Activated CD4-positive, alpha-beta T cell treated with anti-CD3 and anti-CD28 coated beads, Interleukin-2, amount 50 U/mL, for 24 hours (primary cell): ENCODE measurements around the gene TTC32.
"Not testable (repeated sequence)": the region's sequence is repeated elsewhere in the genome, so short reads cannot be mapped to it uniquely, and the experiment has no call there.

ENCODE experiments used
- DNase-seq, 2 donors: peaks; one replicate each; pipeline ENCODE4 v3.0.0-alpha.2; 2020; ENCODE audit warnings: low read depth in 1 of 2, low spot score in 1 of 2

Gene TTC32

DNA sequence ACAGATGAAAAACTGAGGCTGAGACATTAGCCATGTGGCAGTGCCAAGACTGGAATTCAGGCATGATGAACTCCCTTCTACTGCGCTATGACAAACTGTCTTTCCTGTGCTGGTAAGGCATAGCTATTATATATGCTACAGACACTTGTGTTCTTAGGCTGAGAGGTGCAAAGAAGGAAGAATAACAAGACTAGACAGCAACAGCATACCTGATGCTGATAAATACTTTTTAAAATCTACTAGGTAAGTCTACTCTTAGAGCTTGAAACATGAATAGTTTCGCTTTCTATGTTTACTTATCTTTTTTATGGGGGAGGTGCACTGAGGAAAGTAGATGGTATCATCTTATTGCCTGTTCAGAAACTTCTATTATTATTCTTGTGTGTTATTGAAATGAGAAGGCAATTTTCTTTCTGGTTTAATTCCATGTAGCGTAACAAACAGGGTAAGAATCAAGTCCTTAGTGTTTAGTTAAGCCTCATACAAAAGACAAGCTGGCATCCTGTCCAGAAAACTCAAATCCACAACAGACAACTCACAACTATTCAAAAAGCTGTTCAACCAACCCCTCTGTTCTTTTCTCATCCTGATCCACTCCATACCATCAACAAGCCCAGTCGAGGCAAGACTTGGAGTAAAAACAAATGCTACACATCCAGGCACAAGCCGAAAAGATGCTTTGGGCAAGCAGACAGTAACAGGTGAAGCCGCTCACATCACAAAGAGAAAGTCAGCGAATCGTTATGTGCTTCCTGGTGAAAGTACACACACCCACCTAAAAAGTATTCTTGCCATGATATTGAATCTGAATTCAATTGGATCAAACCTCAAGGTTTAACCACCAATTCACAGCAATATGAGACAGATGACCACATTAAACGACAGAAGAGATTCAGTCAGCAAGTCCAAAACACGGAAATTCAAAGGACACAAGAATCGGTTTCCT lies 1.5 kb downstream of the TTC32 start:
- DNase-seq = peak in 1 of 2 donors; percentile 5

- DNase-seq = no peak
Measured at GRCh38 chr2:19898592-19899329, 3.0 kb downstream of the TTC32 start.

- no peak for DNase-seq
Measured at GRCh38 chr2:19897623-19898245, 4.0 kb downstream of the TTC32 start.

- DNase-seq = no peak
Measured at GRCh38 chr2:19895535-19895934, 6.2 kb downstream of the TTC32 start.

- no peak for DNase-seq
Measured at GRCh38 chr2:19894134-19894792, 7.5 kb downstream of the TTC32 start.

- DNase-seq = no peak
Measured at GRCh38 chr2:19893520-19894133, 8.2 kb downstream of the TTC32 start.

- not testable (repeated sequence) for DNase-seq
Measured at GRCh38 chr2:19891971-19892370, 9.8 kb downstream of the TTC32 start.

DNA sequence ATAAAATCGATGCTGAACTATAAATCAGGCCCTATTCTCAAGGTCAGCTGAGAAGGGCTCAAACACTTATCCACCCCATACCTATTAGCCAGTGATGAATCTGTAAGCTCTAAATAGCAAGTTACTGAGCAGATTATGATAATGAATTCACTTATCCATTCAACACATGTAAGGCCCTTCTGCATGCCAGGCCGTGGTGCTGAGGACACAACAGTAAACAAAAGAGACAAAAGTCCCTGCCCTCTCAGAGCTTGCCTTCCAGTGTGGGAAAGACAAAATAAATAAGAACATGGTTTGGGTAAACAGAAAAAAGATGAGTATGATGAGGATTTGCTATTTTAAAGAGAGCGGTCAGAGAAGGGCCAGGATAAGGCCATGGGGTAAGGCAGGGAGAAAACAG lies 11.7 kb downstream of the TTC32 start:
- DNase-seq = no peak

DNA sequence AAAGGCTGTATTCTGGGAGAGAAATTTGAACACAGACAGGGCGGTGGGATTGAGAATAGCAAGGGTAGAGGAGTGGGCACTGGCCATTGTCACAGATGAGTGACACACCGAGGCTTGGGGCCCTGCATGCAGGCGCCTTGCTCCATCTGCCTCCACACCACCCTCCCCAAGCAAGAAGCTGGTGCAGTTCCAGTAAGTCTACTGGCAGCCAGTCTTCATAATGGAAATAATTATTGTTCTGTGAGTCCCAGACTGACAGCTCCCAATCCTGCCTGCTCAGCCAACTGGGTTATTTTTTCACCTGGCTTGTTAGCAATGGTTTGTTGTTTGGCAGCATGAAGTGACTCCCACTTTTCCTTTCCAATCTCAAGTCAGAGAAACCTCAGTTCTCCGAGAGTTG lies 13.0 kb downstream of the TTC32 start:
- no peak for DNase-seq

- DNase-seq = no peak
Measured at GRCh38 chr2:19887510-19887909, 14.3 kb downstream of the TTC32 start.

DNA sequence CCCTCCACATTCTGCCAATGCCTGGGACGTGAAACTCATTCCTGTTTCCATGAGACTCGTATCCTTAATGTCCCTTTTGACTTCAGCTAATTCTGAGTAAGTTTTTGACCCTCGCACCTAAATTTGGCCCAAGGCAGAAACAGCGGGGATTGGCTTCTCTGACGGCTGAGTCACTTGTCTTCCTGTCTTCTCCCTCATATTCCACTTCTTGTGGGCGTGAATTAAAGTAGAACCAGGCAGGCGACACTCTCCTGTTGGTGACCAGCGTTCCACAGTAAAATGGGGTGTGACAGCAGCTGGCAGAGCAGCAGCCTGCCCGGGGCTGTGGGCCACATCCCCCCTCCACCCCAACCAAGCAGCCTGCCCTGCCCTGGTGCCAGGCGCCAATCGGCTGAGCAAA lies 15.5 kb downstream of the TTC32 start:
- DNase-seq = no peak

DNA sequence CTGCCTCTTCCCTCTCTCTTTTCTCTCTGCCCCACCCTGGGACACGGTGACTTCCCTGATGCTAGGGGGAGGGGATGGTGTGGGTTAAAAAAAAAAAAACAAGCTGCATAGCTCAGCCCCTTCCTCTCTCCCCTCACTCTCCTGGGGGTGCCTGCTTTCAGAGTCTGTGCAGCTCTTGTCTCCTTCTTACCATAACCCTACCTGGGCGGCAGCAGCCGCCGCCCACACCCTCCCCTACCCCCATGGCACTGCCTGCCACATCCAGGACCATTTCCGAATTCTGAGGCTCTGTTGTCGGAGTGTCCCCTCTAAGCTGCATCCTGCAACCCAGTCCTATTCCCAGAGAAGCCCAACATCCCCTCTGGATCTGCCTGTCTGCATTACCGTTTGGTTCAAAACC lies 16.0 kb downstream of the TTC32 start:
- DNase-seq = no peak

GRCh38 chr2:19883971-19884720 lies 17.6 kb downstream of the TTC32 start:
- no peak for DNase-seq

- no peak for DNase-seq
Measured at GRCh38 chr2:19883486-19883885, 18.3 kb downstream of the TTC32 start.

DNA sequence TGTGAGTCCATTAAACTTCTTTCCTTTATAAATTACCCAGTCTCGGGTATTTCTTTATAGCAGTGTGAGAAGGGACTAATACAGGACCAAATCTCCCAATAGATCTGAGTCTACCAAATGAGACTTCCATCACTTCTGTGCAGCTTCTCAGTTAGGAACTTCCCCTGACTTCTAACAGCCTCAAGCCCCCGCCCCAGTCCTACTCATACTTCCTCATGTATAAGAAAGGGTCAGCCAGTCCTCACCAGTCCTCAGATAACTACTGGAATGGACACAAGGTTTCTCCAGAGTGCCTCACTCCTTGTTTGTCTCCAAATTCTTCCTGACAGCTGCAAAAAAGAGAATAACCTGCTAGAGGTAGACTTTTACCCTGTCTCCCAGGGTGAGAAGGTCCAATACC lies 19.5 kb downstream of the TTC32 start:
- DNase-seq = no peak

DNA sequence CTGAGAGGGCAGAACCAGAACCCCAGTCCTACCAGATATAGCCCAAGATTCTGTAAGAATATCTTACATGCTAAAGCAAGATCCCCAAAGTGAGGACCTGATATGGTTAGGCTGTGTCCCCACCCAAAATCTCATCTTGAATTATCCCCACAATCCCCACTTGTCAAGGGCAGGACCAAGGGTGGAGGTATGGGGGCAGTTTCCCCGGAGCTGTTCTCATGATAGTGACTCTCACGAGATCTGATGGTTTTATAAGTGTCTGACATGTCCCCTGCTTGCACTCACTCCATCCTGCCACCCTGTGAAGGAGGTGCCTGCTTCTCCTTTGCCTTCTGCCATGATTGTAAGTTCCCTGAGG lies 19.9 kb downstream of the TTC32 start:
- no peak for DNase-seq

DNA sequence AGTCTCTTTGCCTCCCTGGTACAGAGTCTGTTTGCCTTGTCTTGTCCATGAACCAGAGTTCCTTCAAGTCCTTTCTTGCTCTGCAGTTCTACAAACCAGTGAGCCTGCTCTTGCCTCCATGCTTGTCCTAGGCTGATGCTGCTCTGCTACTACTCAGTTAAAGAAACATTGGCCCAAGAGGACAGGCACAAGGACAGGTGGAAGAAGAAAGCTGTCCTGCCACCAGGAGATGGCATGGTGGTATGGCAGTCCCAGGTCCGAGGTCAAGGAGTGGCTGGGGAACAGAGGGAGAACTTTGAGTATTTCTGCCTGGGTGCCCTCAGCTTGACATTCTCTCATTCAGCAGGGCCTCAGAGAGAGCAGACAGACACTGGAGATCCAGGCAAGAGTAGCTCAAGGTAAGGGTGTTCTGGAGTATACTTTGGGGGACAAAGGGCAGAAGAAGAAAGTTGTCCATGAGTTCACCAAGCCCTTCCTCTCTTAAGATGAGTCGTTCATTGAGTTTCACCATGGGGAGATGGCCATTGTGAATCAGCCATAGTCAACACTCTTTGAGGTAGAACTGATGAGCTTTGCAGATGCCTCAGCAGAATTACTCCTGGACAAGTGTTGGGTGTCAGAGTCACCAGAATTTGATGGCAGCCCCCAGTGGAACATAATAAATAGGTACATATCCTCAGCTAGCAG lies 20.4 kb downstream of the TTC32 start:
- no peak for DNase-seq

- DNase-seq = not testable (repeated sequence)
Measured at GRCh38 chr2:19880191-19880590, 21.6 kb downstream of the TTC32 start.

DNA sequence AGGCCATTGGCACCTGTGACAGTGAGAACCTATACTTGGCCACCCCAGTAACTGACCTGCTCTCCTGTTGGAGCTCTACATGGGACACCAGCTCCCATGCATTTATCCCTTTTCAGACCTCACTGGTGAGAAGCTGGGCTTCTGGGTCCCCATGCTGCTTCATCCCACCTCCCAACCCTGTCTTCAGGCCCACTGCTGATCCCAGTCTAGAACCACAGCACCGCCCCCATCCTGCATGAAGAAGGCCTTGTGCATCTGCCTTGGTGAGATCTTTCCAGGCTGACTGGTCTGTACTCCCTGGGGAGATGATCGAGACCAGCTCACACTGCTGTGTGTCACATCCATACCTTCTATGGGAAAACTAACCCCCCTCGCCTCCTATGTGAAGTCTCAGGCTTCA lies 22.7 kb downstream of the TTC32 start:
- no peak for DNase-seq
